Memory B cell (primary cell): Measurements from ENCODE around the gene RNF25.

ENCODE experiments used
- ATAC-seq: fragments of 150-1000 bp; cut with Tn5 transposase; 2 replicates; pipeline ENCODE4 v1.10.0; 2021; ENCODE audit warnings: low read depth, mild to moderate bottlenecking, moderate library complexity
- DNase-seq, 2 donors: peaks; one replicate each; pipeline ENCODE4 v3.0.0; 2022; ENCODE audit warnings: low spot score in 2 of 2
- H3K27ac Mint-ChIP-seq: one replicate; pipeline ENCODE4 v1.8.0; 2022; ENCODE audit warnings: mild to moderate bottlenecking, moderate library complexity, mixed read lengths
- H3K27me3 Mint-ChIP-seq: one replicate; pipeline ENCODE4 v1.8.0; 2022; ENCODE audit warnings: mixed read lengths
- H3K36me3 Mint-ChIP-seq: one replicate; pipeline ENCODE4 v1.8.0; 2022; ENCODE audit warnings: mild to moderate bottlenecking, mixed read lengths
- H3K4me1 Mint-ChIP-seq: one replicate; pipeline ENCODE4 v1.8.0; 2022; ENCODE audit warnings: mixed read lengths
- H3K4me3 Mint-ChIP-seq: one replicate; pipeline ENCODE4 v1.8.0; 2022; ENCODE audit warnings: mild to moderate bottlenecking, moderate library complexity, mixed read lengths
- H3K9me3 Mint-ChIP-seq: one replicate; pipeline ENCODE4 v1.8.0; 2022; ENCODE audit warnings: mixed read lengths

The RNF25 gene

DNA sequence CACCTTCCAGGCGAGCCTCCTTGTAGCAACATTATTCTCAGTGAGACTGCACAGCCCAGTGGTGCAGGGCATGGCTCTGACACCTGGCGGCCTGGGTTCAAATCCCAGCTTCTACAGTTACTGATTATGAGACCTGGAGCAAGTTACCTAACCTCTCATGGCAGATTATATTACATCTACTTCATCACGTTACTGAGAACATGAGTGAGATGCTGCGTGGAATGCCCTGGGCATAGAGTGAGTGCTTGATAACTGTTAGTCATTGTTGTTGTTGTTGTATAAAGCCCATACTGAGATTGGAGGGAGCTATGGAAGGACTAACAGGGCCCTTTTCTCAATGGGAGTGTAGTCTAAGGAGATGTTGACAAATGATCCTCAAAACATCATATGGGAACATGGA, 45.4 kb downstream of the RNF25 start:
- Mint-ChIP-seq H3K9me3 (no peaks in the 10 kb centered on the region), H3K4me1 (no peaks in the 10 kb centered on the region), H3K27ac (no peak overlapping the region)

DNA sequence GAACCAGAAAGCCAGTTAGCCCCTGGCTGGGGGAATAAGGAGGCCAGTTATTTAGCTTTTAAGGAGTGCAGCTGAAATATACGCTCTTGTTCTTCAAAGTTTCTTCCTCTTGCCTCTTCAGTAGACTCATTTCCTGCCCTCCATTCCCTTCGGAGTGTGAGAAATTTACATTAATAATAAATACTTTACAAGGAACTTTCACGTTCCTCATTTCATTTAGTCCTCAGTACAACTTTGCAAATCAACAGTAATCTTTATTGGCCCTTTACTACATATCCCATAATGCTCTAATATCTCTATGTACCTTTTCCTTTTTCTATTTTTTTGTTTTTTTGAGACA, 48.5 kb downstream of the RNF25 start:
- H3K4me3 Mint-ChIP-seq: no peak overlapping the region
- no peak overlapping the region for H3K27ac Mint-ChIP-seq
- peaks cover 3% of the 10 kb centered on the region for H3K4me1 Mint-ChIP-seq
- peaks cover 8% of the 10 kb centered on the region for H3K27me3 Mint-ChIP-seq
- DNase-seq (no peak), ATAC-seq (no peak)
- H3K9me3 Mint-ChIP-seq: no peaks in the 10 kb centered on the region
- H3K36me3 Mint-ChIP-seq: peaks cover 1% of the 10 kb centered on the region

More for the DNA sequence above, 45.4 kb downstream of the RNF25 start:
- Mint-ChIP-seq H3K36me3 (no peaks in the 10 kb centered on the region), H3K4me3 (no peak overlapping the region), H3K27me3 (peaks cover under 1% of the 10 kb centered on the region)
- ATAC-seq: no peak
- no peak for DNase-seq

DNA sequence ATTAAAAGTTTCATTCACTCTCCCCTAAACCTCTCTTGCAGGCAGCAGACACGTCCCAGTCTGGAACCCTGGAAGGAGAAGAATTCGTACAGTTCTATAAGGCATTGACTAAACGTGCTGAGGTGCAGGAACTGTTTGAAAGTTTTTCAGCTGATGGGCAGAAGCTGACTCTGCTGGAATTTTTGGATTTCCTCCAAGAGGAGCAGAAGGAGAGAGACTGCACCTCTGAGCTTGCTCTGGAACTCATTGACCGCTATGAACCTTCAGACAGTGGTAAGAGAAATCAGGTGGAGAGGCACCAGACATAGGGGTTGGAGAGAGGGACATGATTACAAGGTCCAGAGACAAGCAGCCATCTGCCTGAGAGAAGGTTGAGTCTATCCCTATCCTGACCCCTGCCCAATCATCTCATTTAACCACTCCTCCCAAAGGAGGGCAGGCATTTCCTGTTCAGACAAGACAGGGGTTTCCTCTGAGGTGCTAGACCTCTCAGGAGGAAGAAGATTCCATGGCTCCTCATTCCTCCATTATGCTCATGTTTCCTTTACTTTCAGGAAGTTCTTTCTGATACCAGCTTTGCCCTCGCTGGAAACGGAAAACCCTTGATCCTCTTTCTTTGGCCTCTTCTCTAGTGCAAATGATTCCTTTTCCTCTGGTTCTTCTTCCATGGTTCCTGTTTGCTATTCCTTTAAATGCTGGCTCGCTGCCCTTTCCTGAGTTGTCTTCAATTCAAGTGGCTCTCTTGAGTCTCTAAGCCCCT, 49.0 kb downstream of the RNF25 start:
- ATAC-seq (no peak), DNase-seq (no peak)
- H3K9me3 Mint-ChIP-seq: no peaks in the 10 kb centered on the region
- peaks cover 3% of the 10 kb centered on the region for H3K4me1 Mint-ChIP-seq
- H3K27me3 Mint-ChIP-seq: peaks cover 8% of the 10 kb centered on the region
- peaks cover 1% of the 10 kb centered on the region for H3K36me3 Mint-ChIP-seq
- H3K4me3 Mint-ChIP-seq: no peak overlapping the region
- H3K27ac Mint-ChIP-seq: no peak overlapping the region

DNA sequence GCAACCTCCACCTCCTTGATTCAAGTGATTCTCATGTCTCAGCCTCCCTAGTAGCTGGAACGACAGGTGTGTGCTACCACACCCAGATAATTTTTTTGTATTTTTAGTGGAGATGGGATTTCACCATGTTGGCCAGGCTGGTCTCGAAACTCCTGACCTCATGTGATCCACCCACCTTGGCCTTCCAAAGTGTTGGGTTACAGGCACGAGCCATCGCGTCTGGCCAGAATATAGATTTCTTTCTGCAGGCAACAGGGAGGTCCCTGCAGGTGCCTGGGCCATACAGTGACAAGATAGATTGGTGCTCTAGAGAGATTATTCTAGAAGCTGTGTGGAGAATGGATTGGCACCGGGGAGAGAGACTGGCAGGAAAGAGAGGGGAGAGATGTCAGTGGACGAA, 50.8 kb downstream of the RNF25 start:
- no peak for ATAC-seq
- Mint-ChIP-seq H3K36me3 (peaks cover 1% of the 10 kb centered on the region), H3K9me3 (no peaks in the 10 kb centered on the region), H3K4me3 (no peak overlapping the region), H3K4me1 (peaks cover 3% of the 10 kb centered on the region), H3K27me3 (peaks cover 8% of the 10 kb centered on the region), H3K27ac (no peak overlapping the region)
- DNase-seq: no peak

DNA sequence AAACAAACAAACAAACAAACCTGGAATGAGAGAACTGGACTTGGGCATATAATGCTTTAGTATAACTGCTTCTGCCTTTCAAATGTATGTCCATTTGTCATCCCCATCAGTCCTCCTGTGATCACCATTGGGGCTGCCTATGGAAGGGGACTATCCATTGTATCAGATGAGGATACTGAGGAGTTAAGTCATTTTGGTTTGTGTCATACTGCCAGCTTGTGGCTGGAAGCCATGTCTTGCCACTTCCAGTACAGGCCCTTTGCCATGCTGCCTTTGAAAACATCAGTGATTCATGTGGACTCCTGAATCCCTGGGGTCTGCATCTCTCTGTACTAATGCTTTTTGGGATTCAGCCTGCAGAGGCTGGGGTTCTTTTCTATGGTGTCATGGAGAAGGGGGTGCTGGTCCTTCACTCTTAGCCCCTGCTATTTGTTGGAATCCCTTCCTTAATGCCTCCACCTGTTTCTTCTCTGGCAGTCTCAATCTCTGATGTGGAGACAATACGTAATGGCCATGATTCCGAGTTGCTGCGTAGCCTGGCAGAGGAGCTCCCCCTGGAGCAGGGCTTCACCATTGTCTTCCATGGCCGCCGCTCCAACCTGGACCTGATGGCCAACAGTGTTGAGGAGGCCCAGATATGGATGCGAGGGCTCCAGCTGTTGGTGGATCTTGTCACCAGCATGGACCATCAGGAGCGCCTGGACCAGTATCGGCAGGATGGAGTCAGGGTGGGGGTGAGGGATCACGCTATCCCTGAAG, 53.5 kb downstream of the RNF25 start:
- Mint-ChIP-seq H3K36me3 (peaks cover 1% of the 10 kb centered on the region), H3K4me3 (no peak overlapping the region), H3K9me3 (no peaks in the 10 kb centered on the region), H3K4me1 (peaks cover 3% of the 10 kb centered on the region), H3K27ac (no peak overlapping the region), H3K27me3 (peaks cover 8% of the 10 kb centered on the region)
- ATAC-seq (no peak), DNase-seq (no peak)

DNA sequence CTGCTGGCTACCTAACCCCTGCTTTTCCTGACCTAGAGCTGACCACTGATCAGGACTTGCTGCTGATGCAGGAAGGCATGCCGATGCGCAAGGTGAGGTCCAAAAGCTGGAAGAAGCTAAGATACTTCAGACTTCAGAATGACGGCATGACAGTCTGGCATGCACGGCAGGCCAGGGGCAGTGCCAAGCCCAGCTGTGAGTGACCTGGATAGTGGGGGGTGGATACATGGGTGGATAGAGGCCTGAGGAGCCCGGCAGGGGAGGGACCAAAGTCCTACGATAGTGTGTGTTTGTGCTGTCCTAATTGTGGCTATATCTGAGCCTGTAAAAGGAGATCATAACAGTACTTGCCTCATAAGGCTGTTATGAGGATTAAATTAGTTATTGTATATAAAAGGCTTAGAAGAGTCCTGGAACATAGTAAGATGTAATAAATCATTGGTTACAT, 55.9 kb downstream of the RNF25 start:
- H3K36me3 Mint-ChIP-seq: no peaks in the 10 kb centered on the region
- ATAC-seq (no peak), DNase-seq (no peak)
- no peaks in the 10 kb centered on the region for H3K9me3 Mint-ChIP-seq
- no peaks in the 10 kb centered on the region for H3K4me1 Mint-ChIP-seq
- no peak overlapping the region for H3K27ac Mint-ChIP-seq
- H3K27me3 Mint-ChIP-seq: peaks cover 4% of the 10 kb centered on the region
- no peak overlapping the region for H3K4me3 Mint-ChIP-seq
